Measurements from ENCODE around the gene SOSTDC1.

GRCh38 chr7:16438988-16439387 is 26.6 kb downstream of the SOSTDC1 start:
- TF ChIP-seq POLR2A (IDR thresholded peaks at IDR 0.05) (no peak), CTCF (IDR thresholded peaks at IDR 0.05) (no peak)
